Neuron (in vitro differentiated cells): ENCODE measurements around the gene CDC14A.

Experiments used
- H2AFZ ChIP-seq: one replicate; pipeline ENCODE4 v1.6.1; 2013; ENCODE audit warnings: low read depth, mild to moderate bottlenecking, inconsistent platforms, low read length, moderate library complexity
- H3K27me3 ChIP-seq: one replicate; pipeline ENCODE4 v1.6.1; 2013; ENCODE audit warnings: low read length; ENCODE audit not compliant: insufficient read depth
- H3K36me3 ChIP-seq: one replicate; pipeline ENCODE4 v1.6.1; 2013; ENCODE audit warnings: low read length; ENCODE audit not compliant: insufficient read depth
- H3K4me1 ChIP-seq: one replicate; pipeline ENCODE4 v1.6.1; 2013; ENCODE audit warnings: low read length; ENCODE audit not compliant: insufficient read depth
- H3K4me3 ChIP-seq: 2 replicates; pipeline ENCODE4 v1.5.1; 2013; ENCODE audit warnings: mild to moderate bottlenecking, low read length, moderate library complexity
- H3K9me3 ChIP-seq: one replicate; pipeline ENCODE4 v1.6.1; 2013; ENCODE audit warnings: low read length

CDC14A gene

GRCh38 chr1:100438375-100438774 is 86.1 kb downstream of the CDC14A start:
- Histone ChIP-seq H3K36me3 (peaks cover 2% of the 10 kb centered on the region), H3K4me1 (peaks cover 5% of the 10 kb centered on the region), H3K4me3 (no peak overlapping the region), H3K27me3 (no peaks in the 10 kb centered on the region), H3K9me3 (no peaks in the 10 kb centered on the region), H2AFZ (no peak overlapping the region)

GRCh38 chr1:100438789-100439188 is 86.5 kb downstream of the CDC14A start:
- Histone ChIP-seq H3K27me3 (no peaks in the 10 kb centered on the region), H3K9me3 (no peaks in the 10 kb centered on the region), H3K4me1 (peaks cover 5% of the 10 kb centered on the region), H3K4me3 (no peak overlapping the region), H3K36me3 (peaks cover 2% of the 10 kb centered on the region), H2AFZ (no peak overlapping the region)

- H2AFZ ChIP-seq, result no peak overlapping the region
- H3K27me3 ChIP-seq, result no peaks in the 10 kb centered on the region
- no peak overlapping the region for H3K4me3 ChIP-seq
- H3K36me3 ChIP-seq, result peaks cover 2% of the 10 kb centered on the region
- peaks cover 5% of the 10 kb centered on the region for H3K4me1 ChIP-seq
- H3K9me3 ChIP-seq, result no peaks in the 10 kb centered on the region
Measured at GRCh38 chr1:100440075-100440809, 87.9 kb downstream of the CDC14A start.

GRCh38 chr1:100441146-100441545 is 88.8 kb downstream of the CDC14A start:
- Histone ChIP-seq H3K27me3 (no peaks in the 10 kb centered on the region), H3K9me3 (no peaks in the 10 kb centered on the region), H3K36me3 (peaks cover 2% of the 10 kb centered on the region), H2AFZ (no peak overlapping the region), H3K4me3 (no peak overlapping the region), H3K4me1 (peaks cover 5% of the 10 kb centered on the region)

- Histone ChIP-seq H3K36me3 (peaks cover 2% of the 10 kb centered on the region), H3K9me3 (no peaks in the 10 kb centered on the region), H3K4me3 (no peak overlapping the region), H3K27me3 (no peaks in the 10 kb centered on the region), H2AFZ (no peak overlapping the region), H3K4me1 (peaks cover 5% of the 10 kb centered on the region)
Measured at GRCh38 chr1:100441651-100442050, 89.3 kb downstream of the CDC14A start.

GRCh38 chr1:100443811-100444571 is 91.7 kb downstream of the CDC14A start:
- Histone ChIP-seq H3K4me1 (peaks cover 5% of the 10 kb centered on the region), H3K9me3 (no peaks in the 10 kb centered on the region), H2AFZ (no peak overlapping the region), H3K27me3 (no peaks in the 10 kb centered on the region), H3K4me3 (no peak overlapping the region), H3K36me3 (peaks cover 2% of the 10 kb centered on the region)

- H3K36me3 ChIP-seq, result peaks cover 6% of the 10 kb centered on the region
- no peak overlapping the region for H3K4me3 ChIP-seq
Measured at GRCh38 chr1:100445565-100445964, 93.3 kb downstream of the CDC14A start.

GRCh38 chr1:100448366-100448765 is 96.1 kb downstream of the CDC14A start:
- H3K4me1 ChIP-seq, result no peaks in the 10 kb centered on the region
- peaks cover 4% of the 10 kb centered on the region for H3K36me3 ChIP-seq
- H2AFZ ChIP-seq, result no peak overlapping the region
- H3K9me3 ChIP-seq, result no peaks in the 10 kb centered on the region
- no peaks in the 10 kb centered on the region for H3K27me3 ChIP-seq
- H3K4me3 ChIP-seq, result no peak overlapping the region

More at GRCh38 chr1:100445565-100445964, 93.3 kb downstream of the CDC14A start:
- Histone ChIP-seq H3K9me3 (no peaks in the 10 kb centered on the region), H3K27me3 (no peaks in the 10 kb centered on the region), H3K4me1 (no peaks in the 10 kb centered on the region), H2AFZ (no peak overlapping the region)

GRCh38 chr1:100449477-100449876 is 97.2 kb downstream of the CDC14A start:
- no peaks in the 10 kb centered on the region for H3K4me1 ChIP-seq
- peaks cover 4% of the 10 kb centered on the region for H3K36me3 ChIP-seq
- no peak overlapping the region for H3K4me3 ChIP-seq
- H2AFZ ChIP-seq, result no peak overlapping the region
- H3K9me3 ChIP-seq, result no peaks in the 10 kb centered on the region
- no peaks in the 10 kb centered on the region for H3K27me3 ChIP-seq

GRCh38 chr1:100452641-100453040 is 100.3 kb downstream of the CDC14A start:
- Histone ChIP-seq H3K4me1 (no peaks in the 10 kb centered on the region), H2AFZ (no peak overlapping the region), H3K27me3 (no peaks in the 10 kb centered on the region), H3K9me3 (no peaks in the 10 kb centered on the region), H3K36me3 (peaks cover 4% of the 10 kb centered on the region), H3K4me3 (no peak overlapping the region)

- Histone ChIP-seq H3K36me3 (no peaks in the 10 kb centered on the region), H3K9me3 (no peaks in the 10 kb centered on the region), H3K27me3 (no peaks in the 10 kb centered on the region), H3K4me1 (peaks cover 13% of the 10 kb centered on the region), H2AFZ (no peak overlapping the region), H3K4me3 (no peak overlapping the region)
Measured at GRCh38 chr1:100455478-100456072, 103.3 kb downstream of the CDC14A start.

- Histone ChIP-seq H2AFZ (no peak overlapping the region), H3K4me1 (peaks cover 13% of the 10 kb centered on the region), H3K36me3 (no peaks in the 10 kb centered on the region), H3K4me3 (no peak overlapping the region), H3K9me3 (no peaks in the 10 kb centered on the region), H3K27me3 (no peaks in the 10 kb centered on the region)
Measured at GRCh38 chr1:100456880-100457279, 104.6 kb downstream of the CDC14A start.

- Histone ChIP-seq H3K36me3 (no peaks in the 10 kb centered on the region), H3K9me3 (no peaks in the 10 kb centered on the region), H3K27me3 (no peaks in the 10 kb centered on the region), H3K4me1 (peaks cover 17% of the 10 kb centered on the region), H3K4me3 (no peak overlapping the region), H2AFZ (no peak overlapping the region)
Measured at GRCh38 chr1:100457683-100458082, 105.4 kb downstream of the CDC14A start.
